H9 (cell line): ENCODE results near the gene MMD. TPM values are rescaled to one million over a fixed set of nuclear protein-coding genes. Genes with fewer than 3 reads are reported as not detected.

Experiments
- DNase-seq: peaks from one replicate; pipeline ENCODE4 v3.0.0-alpha.2; 2017
- H2AFZ ChIP-seq: one replicate; pipeline ENCODE4 v1.6.1; 2013; ENCODE audit warnings: mild to moderate bottlenecking, low read length, control low read depth, moderate library complexity
- H2AK5ac ChIP-seq: 2 replicates; pipeline ENCODE4 v1.6.1; 2013; ENCODE audit warnings: low read length, control low read depth, mixed read lengths; ENCODE audit not compliant: insufficient read length
- H2BK120ac ChIP-seq: one replicate; pipeline ENCODE4 v1.6.1; 2013; ENCODE audit warnings: low read depth, mild to moderate bottlenecking, low read length, control low read depth, inconsistent platforms; ENCODE audit not compliant: poor library complexity, severe bottlenecking
- H2BK12ac ChIP-seq: 2 replicates; pipeline ENCODE4 v1.6.1; 2013; ENCODE audit warnings: low read length, control low read depth, mixed read lengths, low read depth; ENCODE audit not compliant: insufficient read length
- H2BK15ac ChIP-seq: 2 replicates; pipeline ENCODE4 v1.6.1; 2013; ENCODE audit warnings: low read depth, low read length, control low read depth
- H2BK20ac ChIP-seq: one replicate; pipeline ENCODE4 v1.6.1; 2013; ENCODE audit warnings: low read depth, mild to moderate bottlenecking, low read length, control low read depth, inconsistent platforms; ENCODE audit not compliant: poor library complexity, severe bottlenecking
- H2BK5ac ChIP-seq: 2 replicates; pipeline ENCODE4 v1.6.1; 2013; ENCODE audit warnings: low read length, control low read depth, mixed read lengths; ENCODE audit not compliant: insufficient read length
- H3K14ac ChIP-seq: 2 replicates; pipeline ENCODE4 v1.6.1; 2013; ENCODE audit warnings: low read length, control low read depth; ENCODE audit not compliant: insufficient read depth
- H3K18ac ChIP-seq: 2 replicates; pipeline ENCODE4 v1.6.1; 2013; ENCODE audit warnings: low read depth, mild to moderate bottlenecking, mixed read lengths, low read length, control low read depth; ENCODE audit not compliant: insufficient read length
- H3K23ac ChIP-seq: 2 replicates; pipeline ENCODE4 v1.6.1; 2013; ENCODE audit warnings: low read length, control low read depth, mixed read lengths, low read depth; ENCODE audit not compliant: insufficient read length
- H3K23me2 ChIP-seq: 2 replicates; pipeline ENCODE4 v1.6.1; 2013; ENCODE audit warnings: low read depth, mild to moderate bottlenecking, mixed read lengths, low read length, control low read depth; ENCODE audit not compliant: insufficient read length, poor library complexity, severe bottlenecking
- H3K27ac ChIP-seq: 2 replicates; pipeline ENCODE4 v1.5.1; 2013; ENCODE audit warnings: low read length, control low read depth, mixed read lengths, low read depth; ENCODE audit not compliant: insufficient read length
- H3K27me3 ChIP-seq: 2 replicates; pipeline ENCODE4 v1.6.1; 2013; ENCODE audit warnings: low read length, control low read depth, inconsistent platforms; ENCODE audit not compliant: insufficient read depth
- H3K4ac ChIP-seq: 2 replicates; pipeline ENCODE4 v1.6.1; 2013; ENCODE audit warnings: low read depth, mild to moderate bottlenecking, control low read depth, inconsistent platforms, low read length, moderate library complexity
- H3K4me1 ChIP-seq: 2 replicates; pipeline ENCODE4 v1.6.1; 2013; ENCODE audit warnings: low read length, control low read depth, inconsistent platforms; ENCODE audit not compliant: insufficient read depth
- H3K4me2 ChIP-seq: 2 replicates; pipeline ENCODE4 v1.6.1; 2013; ENCODE audit warnings: low read length, control low read depth, mixed read lengths; ENCODE audit not compliant: insufficient read length, insufficient read depth
- H3K56ac ChIP-seq: 2 replicates; pipeline ENCODE4 v1.6.1; 2013; ENCODE audit warnings: low read depth, mild to moderate bottlenecking, mixed read lengths, low read length, control low read depth; ENCODE audit not compliant: insufficient read length
- H3K79me1 ChIP-seq: 2 replicates; pipeline ENCODE4 v1.6.1; 2013; ENCODE audit warnings: low read depth, mild to moderate bottlenecking, moderate library complexity, low read length, control low read depth, inconsistent platforms; ENCODE audit not compliant: insufficient read depth, poor library complexity, severe bottlenecking
- H3K79me2 ChIP-seq: 2 replicates; pipeline ENCODE4 v1.6.1; 2013; ENCODE audit warnings: low read length, control low read depth, inconsistent platforms; ENCODE audit not compliant: insufficient read depth
- H3K9ac ChIP-seq: 2 replicates; pipeline ENCODE4 v1.6.1; 2013; ENCODE audit warnings: low read length, control low read depth, mixed read lengths; ENCODE audit not compliant: insufficient read length; ENCODE audit errors: extremely low read depth
- H3K9me3 ChIP-seq: one replicate; pipeline ENCODE4 v1.6.1; 2013; ENCODE audit warnings: low read depth, low read length, inconsistent platforms; ENCODE audit not compliant: control insufficient read depth
- H3T11ph ChIP-seq: one replicate; pipeline ENCODE4 v1.6.1; 2013; ENCODE audit warnings: mild to moderate bottlenecking, low read length, control low read depth, inconsistent platforms
- H4K20me1 ChIP-seq: one replicate; pipeline ENCODE4 v1.6.1; 2013; ENCODE audit not compliant: control insufficient read depth, insufficient read length, insufficient read depth
- H4K5ac ChIP-seq: 2 replicates; pipeline ENCODE4 v1.6.1; 2013; ENCODE audit warnings: low read depth, mild to moderate bottlenecking, mixed read lengths, low read length, control low read depth; ENCODE audit not compliant: insufficient read length
- H4K8ac ChIP-seq: replicated peaks from 2 replicates; pipeline ENCODE4 v1.6.1; 2013; ENCODE audit warnings: low read length, control low read depth, mixed read lengths, low read depth; ENCODE audit not compliant: insufficient read length
- H4K91ac ChIP-seq: 2 replicates; pipeline ENCODE4 v1.6.1; 2013; ENCODE audit warnings: low read depth, mild to moderate bottlenecking, moderate library complexity, mixed read lengths, low read length, control low read depth; ENCODE audit not compliant: insufficient read length
- H3K27ac Mint-ChIP-seq, 3 experiments: 2 replicates in 2 of 3; 3 replicates in 1 of 3; pipeline ENCODE4 v1.8.0; 2020 to 2021; ENCODE audit warnings: mixed read lengths in 3 of 3, mild to moderate bottlenecking in 1 of 3, moderate library complexity in 1 of 3
- H3K27me3 Mint-ChIP-seq: 2 replicates; pipeline ENCODE4 v1.8.0; 2021; ENCODE audit warnings: low read depth, mild to moderate bottlenecking, moderate library complexity, mixed read lengths
- H3K36me3 Mint-ChIP-seq, 3 experiments: 2 replicates in 2 of 3; 3 replicates in 1 of 3; pipeline ENCODE4 v1.8.0; 2020 to 2021; ENCODE audit warnings: low read depth in 3 of 3, mixed read lengths in 3 of 3; ENCODE audit not compliant: insufficient read depth in 1 of 3
- H3K4me1 Mint-ChIP-seq, 2 experiments: 2 replicates each; pipeline ENCODE4 v1.8.0; 2020; ENCODE audit warnings: mixed read lengths in 2 of 2
- H3K4me3 Mint-ChIP-seq, 2 experiments: 2 replicates in 1 of 2; 3 replicates in 1 of 2; pipeline ENCODE4 v1.8.0; 2020 to 2021; ENCODE audit warnings: mild to moderate bottlenecking in 2 of 2, mixed read lengths in 2 of 2, moderate library complexity in 1 of 2
- H3K9me3 Mint-ChIP-seq, 2 experiments: 2 replicates in 1 of 2; 3 replicates in 1 of 2; pipeline ENCODE4 v1.8.0; 2020; ENCODE audit warnings: mild to moderate bottlenecking in 2 of 2, mixed read lengths in 2 of 2, moderate library complexity in 1 of 2
- WGBS: extraction: QIAGEN DNeasy Blood & Tissue Kit; methylation state at CpG from one replicate; pipeline ENCODE4 v1.1.7; 2013; ENCODE audit warnings: missing lambda C conversion rate, low lambda C conversion rate, mixed read lengths; ENCODE audit not compliant: insufficient read length; ENCODE audit errors: extremely low coverage; 5-methylcytosine and 5-hydroxymethylcytosine counted together
- total RNA-seq: library from RNA; stranded (reverse); gene quantifications from 2 replicates; pipeline ENCODE4 v1.2.1, GENCODE V29; 2021
- TF ChIP-seq, protein P1 (sequence below): fragments of 200-600 bp; sonication (generic); conservative IDR thresholded peaks from 3 replicates; pipeline ENCODE4 v1.8.0; 2021; ENCODE audit warnings: antibody characterized with exemption, mild to moderate bottlenecking

Gene MMD
- total RNA-seq, 1 experiment from 2014 or later = 24.0 TPM

DNA sequence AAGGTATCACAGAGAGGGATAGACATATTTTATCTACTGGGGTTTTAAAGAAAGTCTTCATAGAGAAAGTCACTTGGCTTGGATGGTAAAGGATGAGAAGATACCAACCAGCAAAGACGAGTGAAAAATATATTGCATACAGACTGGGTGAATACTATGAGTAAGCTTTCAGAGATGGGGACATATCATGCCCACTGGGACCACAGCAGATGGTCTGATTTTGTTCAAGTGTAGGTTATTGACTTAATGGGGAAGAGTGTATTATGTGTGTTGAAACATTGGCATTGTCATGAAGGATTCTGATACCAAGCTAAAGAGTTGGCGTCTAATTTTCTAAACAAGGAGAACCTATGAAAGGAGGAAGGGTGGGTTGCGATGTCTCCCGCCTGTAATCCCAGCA is 13.8 kb upstream of the MMD start:
- no peak overlapping the region for H4K91ac ChIP-seq
- H2BK15ac ChIP-seq = no peak overlapping the region
- H2AFZ ChIP-seq = no peak overlapping the region
- Mint-ChIP-seq H3K27ac (no peak overlapping the region), H3K9me3 (peaks cover 0 to 5% of the 10 kb centered on the region in 2 experiments; a peak in 4 of 5 replicates), H3K27me3 (no peaks in the 10 kb centered on the region), H3K4me3 (no peak overlapping the region), H3K4me1 (peaks cover 8 to 17% of the 10 kb centered on the region in 2 experiments), H3K36me3 (no peaks in the 10 kb centered on the region; a peak in 2 of 7 replicates)
- H3K18ac ChIP-seq = no peak overlapping the region
- no peak overlapping the region for H3K14ac ChIP-seq
- H2BK20ac ChIP-seq = no peak overlapping the region
- no peak overlapping the region for H4K5ac ChIP-seq
- H2BK5ac ChIP-seq = no peak overlapping the region
- H3K79me1 ChIP-seq = no peaks in the 10 kb centered on the region
- no peak overlapping the region for H2AK5ac ChIP-seq
- H3K4ac ChIP-seq = no peak overlapping the region
- TF ChIP-seq, protein P1, sequence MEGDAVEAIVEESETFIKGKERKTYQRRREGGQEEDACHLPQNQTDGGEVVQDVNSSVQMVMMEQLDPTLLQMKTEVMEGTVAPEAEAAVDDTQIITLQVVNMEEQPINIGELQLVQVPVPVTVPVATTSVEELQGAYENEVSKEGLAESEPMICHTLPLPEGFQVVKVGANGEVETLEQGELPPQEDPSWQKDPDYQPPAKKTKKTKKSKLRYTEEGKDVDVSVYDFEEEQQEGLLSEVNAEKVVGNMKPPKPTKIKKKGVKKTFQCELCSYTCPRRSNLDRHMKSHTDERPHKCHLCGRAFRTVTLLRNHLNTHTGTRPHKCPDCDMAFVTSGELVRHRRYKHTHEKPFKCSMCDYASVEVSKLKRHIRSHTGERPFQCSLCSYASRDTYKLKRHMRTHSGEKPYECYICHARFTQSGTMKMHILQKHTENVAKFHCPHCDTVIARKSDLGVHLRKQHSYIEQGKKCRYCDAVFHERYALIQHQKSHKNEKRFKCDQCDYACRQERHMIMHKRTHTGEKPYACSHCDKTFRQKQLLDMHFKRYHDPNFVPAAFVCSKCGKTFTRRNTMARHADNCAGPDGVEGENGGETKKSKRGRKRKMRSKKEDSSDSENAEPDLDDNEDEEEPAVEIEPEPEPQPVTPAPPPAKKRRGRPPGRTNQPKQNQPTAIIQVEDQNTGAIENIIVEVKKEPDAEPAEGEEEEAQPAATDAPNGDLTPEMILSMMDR = no peak
- H3K27me3 ChIP-seq = no peaks in the 10 kb centered on the region
- no peaks in the 10 kb centered on the region for H3K4me1 ChIP-seq
- no peak overlapping the region for H4K8ac ChIP-seq
- no peak overlapping the region for H3K9ac ChIP-seq
- no peaks in the 10 kb centered on the region for H3K9me3 ChIP-seq
- no CpG with 5 or more reads among the region's 4 CpGs for WGBS
- no peaks in the 10 kb centered on the region for H3K23me2 ChIP-seq
- no peak overlapping the region for H2BK120ac ChIP-seq
- no peak overlapping the region for H3K4me2 ChIP-seq
- H3K56ac ChIP-seq = no peak overlapping the region
- H4K20me1 ChIP-seq = no peaks in the 10 kb centered on the region
- H3K27ac ChIP-seq = no peak overlapping the region
- no peaks in the 10 kb centered on the region for H3K79me2 ChIP-seq
- no peak overlapping the region for H3K23ac ChIP-seq
- no peak overlapping the region for H2BK12ac ChIP-seq
- H3T11ph ChIP-seq = no peak overlapping the region
- no peak for DNase-seq
